Lower leg skin (tissue), 4 donors: ENCODE data around the gene UGT1A9. TPM values are rescaled to one million over a fixed set of nuclear protein-coding genes. Genes with fewer than 3 reads are reported as not detected.

Source experiments
- DNase-seq, 2 donors: peaks; one replicate each; pipeline ENCODE4 v3.0.0-alpha.2; 2019; ENCODE audit warnings: low spot score in 2 of 2
- H3K4me3 ChIP-seq: fragments of 200-600 bp; sonication (generic); 2 replicates; pipeline ENCODE4 v1.5.1; 2017; ENCODE audit warnings: mild to moderate bottlenecking, low read depth; ENCODE audit not compliant: poor library complexity, severe bottlenecking
- POLR2A ChIP-seq, 2 donors: fragments of 450-650 bp; IDR thresholded peaks; one replicate each; pipeline ENCODE4 v1.6.1; 2016 to 2017; ENCODE audit warnings: antibody characterized with exemption in 2 of 2, mild to moderate bottlenecking in 1 of 2, moderate library complexity in 1 of 2
- WGBS, 2 donors: methylation state at CpG; one replicate each; pipeline ENCODE4 v1.1.5; 2018; 5-methylcytosine and 5-hydroxymethylcytosine counted together
- intact Hi-C: fragments of 100-400 bp; cut with DNase I; formaldehyde crosslinking; loops from one replicate; pipeline ENCODE4 v1.15.0; 2023; ENCODE audit warnings: low total_unique reads
- total RNA-seq, 4 donors: library from RNA; depleted of rRNA; stranded (reverse); fragments of >200 nt; gene quantifications; one replicate each; pipeline ENCODE4 v1.1.0, GENCODE V29; 2016
- TF ChIP-seq, protein P1 (sequence below), 3 donors: fragments of 450-650 bp; IDR thresholded peaks; one replicate each; pipeline ENCODE4 v1.5.1; 2016; ENCODE audit warnings: antibody characterized with exemption in 3 of 3, mild to moderate bottlenecking in 3 of 3, moderate library complexity in 2 of 3

UGT1A9 gene
- total RNA-seq, 4 donors from 2014 or later: not detected

DNA sequence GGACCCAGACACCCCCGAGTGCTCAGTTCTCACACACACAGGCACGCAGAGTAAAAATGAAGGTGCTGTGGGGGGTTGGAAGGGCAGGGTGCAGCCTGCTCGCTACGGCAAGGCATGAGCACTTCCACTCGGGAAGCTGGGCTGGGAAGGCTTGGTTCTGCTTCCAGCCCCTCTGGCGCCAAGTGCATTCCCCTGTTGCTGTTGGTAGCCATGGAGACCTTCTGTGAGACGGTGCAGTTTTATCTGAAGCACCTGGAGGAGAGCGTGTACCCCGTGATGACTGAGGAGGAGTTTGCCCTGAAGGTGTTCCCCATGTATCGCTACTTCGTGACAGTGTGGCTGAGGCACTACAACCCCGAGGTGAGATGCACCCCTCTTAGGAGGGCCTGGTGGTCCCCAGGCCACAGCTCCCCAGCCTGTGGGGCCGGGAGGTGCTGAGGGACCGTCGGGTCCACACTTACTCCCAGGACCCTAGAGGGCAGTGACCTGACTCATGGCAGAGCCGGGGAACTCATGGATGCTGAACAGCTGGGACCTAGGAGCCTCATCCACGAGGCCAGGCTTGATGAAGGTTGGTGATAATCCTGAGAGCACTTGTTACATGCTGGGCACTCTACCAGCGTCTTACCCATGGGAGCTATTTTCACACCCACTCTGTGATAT lies 121.9 kb downstream of the UGT1A9 start:
- DNase-seq: no peak
- no peak overlapping the region for H3K4me3 ChIP-seq
- intact Hi-C loops: no loop called here
- TF ChIP-seq POLR2A (IDR thresholded peaks at IDR 0.05): no peak
- TF ChIP-seq, protein P1, sequence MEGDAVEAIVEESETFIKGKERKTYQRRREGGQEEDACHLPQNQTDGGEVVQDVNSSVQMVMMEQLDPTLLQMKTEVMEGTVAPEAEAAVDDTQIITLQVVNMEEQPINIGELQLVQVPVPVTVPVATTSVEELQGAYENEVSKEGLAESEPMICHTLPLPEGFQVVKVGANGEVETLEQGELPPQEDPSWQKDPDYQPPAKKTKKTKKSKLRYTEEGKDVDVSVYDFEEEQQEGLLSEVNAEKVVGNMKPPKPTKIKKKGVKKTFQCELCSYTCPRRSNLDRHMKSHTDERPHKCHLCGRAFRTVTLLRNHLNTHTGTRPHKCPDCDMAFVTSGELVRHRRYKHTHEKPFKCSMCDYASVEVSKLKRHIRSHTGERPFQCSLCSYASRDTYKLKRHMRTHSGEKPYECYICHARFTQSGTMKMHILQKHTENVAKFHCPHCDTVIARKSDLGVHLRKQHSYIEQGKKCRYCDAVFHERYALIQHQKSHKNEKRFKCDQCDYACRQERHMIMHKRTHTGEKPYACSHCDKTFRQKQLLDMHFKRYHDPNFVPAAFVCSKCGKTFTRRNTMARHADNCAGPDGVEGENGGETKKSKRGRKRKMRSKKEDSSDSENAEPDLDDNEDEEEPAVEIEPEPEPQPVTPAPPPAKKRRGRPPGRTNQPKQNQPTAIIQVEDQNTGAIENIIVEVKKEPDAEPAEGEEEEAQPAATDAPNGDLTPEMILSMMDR (IDR thresholded peaks at IDR 0.05): no peak
- WGBS, 2 donors: 55 to 65% methylated on average over 15 to 18 of the region's 18 CpGs

DNA sequence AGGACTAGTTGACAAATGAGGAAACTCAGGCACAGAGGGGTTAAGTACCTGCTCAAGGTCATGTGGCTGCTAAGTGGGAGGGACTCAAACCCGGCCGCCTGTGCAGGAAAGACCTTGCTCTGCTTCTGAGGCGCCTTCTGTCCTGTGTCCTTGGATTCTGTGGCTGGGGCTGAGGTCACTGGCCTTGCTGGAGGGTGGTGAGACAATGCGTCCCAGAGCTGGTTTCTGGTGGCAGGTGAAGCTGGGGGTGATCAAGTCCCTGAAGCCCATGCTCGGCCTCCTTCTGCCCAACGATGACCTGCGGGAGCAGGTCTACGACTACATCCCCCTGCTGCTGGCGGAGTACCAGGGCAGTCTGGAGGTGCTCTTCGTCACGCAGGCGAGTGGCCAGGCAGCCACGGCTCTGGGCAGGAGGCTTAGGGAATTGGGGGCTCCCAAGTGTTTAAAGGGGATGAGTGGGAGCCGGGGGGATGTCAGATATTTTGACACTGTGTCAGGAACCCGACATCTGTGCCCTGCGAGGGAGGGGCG lies 122.5 kb downstream of the UGT1A9 start:
- peak in 1 of 2 donors; percentile 74 for DNase-seq
- no peak for TF ChIP-seq POLR2A (IDR thresholded peaks at IDR 0.05)
- TF ChIP-seq, protein P1 (IDR thresholded peaks at IDR 0.05): no peak
- no peak overlapping the region for H3K4me3 ChIP-seq
- 80 to 85% methylated on average over 17 of the region's 17 CpGs for WGBS, 2 donors
- intact Hi-C loops: no loop called here

DNA sequence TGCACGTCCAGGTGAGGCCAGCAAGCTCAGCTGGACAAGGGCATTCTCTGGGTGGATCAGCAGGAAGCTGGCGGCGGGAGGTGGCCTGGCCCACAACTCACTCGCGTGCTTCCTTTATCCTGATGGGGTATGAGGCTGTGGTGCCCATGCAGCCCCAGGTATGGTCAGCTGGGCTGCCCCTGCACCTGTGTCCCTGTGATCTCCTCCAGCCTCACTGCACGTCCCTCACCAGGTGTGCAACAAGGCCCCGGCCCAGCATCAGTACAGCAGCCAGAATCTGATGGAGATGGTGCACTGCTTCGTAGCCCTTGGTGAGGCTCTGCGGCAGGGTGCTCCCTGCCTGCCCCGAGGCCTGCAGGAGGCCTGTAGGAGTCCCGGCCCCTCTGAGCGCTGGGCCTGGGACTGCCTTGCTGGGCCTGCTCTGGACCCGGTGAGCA lies 124.1 kb downstream of the UGT1A9 start:
- DNase-seq: peak in 1 of 2 donors; percentile 72
- 93 to 94% methylated on average over 8 of the region's 13 CpGs for WGBS, 2 donors
- intact Hi-C loops: no loop called here

DNA sequence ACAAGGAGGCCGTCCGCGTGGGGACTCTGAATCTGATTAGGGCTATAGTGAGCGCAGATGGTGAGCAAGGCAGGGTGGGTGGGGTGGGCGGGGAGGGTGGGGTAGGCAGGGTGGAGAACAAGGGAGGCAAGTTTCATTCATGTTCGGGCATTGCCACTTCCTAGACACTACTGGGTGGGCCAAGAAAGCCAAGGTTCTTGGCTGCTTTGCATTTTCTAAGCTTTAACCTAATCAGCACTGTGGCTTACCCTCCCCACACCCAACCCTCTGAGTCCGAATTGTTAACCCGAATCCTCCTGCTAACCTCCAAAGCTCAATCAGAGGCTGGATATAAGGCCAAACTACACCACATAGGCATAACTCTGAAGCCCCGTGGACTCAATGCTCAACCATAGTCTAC lies 124.6 kb downstream of the UGT1A9 start:
- H3K4me3 ChIP-seq: no peak overlapping the region
- TF ChIP-seq POLR2A (IDR thresholded peaks at IDR 0.05): no peak
- TF ChIP-seq, protein P1 (IDR thresholded peaks at IDR 0.05): no peak
- no peak for DNase-seq
- 43 to 58% methylated on average over 9 of the region's 9 CpGs for WGBS, 2 donors
- intact Hi-C loops: no loop called here

More for the DNA sequence above, 124.1 kb downstream of the UGT1A9 start:
- H3K4me3 ChIP-seq: no peak overlapping the region
- TF ChIP-seq, protein P1 (IDR thresholded peaks at IDR 0.05): no peak
- no peak for TF ChIP-seq POLR2A (IDR thresholded peaks at IDR 0.05)

DNA sequence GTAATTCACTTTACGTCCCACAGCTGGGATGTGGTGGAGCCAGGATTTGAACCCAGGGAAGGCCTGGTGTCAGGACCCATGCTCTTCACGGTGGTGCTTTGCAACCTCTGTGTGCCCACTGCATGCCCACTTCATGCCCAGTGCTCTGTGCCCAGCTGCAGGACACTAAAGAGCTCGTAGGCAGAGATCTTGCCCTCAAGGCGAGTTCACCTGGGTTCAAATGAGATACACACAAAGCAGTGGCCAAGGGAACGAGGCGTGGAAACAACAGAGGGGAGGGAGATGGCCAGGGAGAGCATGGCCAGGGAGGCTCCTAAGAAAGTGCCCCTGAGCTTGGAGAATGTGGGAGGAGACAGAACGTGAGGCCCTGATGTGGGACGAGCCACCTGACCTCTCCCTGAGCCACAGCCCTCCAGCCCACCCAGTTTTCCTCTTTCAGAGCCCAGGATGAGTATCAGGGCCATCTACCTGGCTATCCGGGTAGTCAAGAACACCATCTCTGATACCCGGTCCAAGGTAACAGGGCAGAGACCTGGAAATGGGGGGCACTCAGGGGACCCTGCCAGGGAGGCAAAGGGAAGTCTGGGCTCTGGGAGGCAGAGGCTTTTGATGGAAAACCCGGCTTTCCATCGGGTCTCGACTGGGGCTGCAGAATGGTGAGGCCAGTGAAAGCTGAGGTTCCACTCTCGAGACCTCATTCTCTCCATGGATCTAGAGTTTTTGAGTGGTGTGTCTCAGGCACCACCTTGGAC lies 126.8 kb downstream of the UGT1A9 start:
- DNase-seq: peak in 1 of 2 donors; percentile 79
- intact Hi-C loops: no loop called here
- WGBS, 2 donors: 82% methylated on average over 14 of the region's 14 CpGs

More for the DNA sequence above, 126.8 kb downstream of the UGT1A9 start:
- TF ChIP-seq POLR2A (IDR thresholded peaks at IDR 0.05): no peak
- TF ChIP-seq, protein P1 (IDR thresholded peaks at IDR 0.05): no peak
- no peak overlapping the region for H3K4me3 ChIP-seq
